GM21529 (cell line): ENCODE measurements around the gene C6orf15.

Experiments used
- ATAC-seq: cut with Tn5 transposase; IDR thresholded peaks from one replicate; pipeline ENCODE4 v1.9.1; 2021; ENCODE audit not compliant: unreplicated experiment

C6orf15 gene

GRCh38 chr6:31131595-31131994 is 19.2 kb upstream of the C6orf15 start:
- ATAC-seq = no peak

- ATAC-seq = no peak
These were observed 18.4 kb upstream of the C6orf15 start for GRCh38 chr6:31130751-31131150.

- ATAC-seq = no peak
These were observed 16.8 kb upstream of the C6orf15 start for GRCh38 chr6:31129130-31129529.

- ATAC-seq = no peak
These were observed 15.8 kb upstream of the C6orf15 start for GRCh38 chr6:31128093-31128676.

DNA sequence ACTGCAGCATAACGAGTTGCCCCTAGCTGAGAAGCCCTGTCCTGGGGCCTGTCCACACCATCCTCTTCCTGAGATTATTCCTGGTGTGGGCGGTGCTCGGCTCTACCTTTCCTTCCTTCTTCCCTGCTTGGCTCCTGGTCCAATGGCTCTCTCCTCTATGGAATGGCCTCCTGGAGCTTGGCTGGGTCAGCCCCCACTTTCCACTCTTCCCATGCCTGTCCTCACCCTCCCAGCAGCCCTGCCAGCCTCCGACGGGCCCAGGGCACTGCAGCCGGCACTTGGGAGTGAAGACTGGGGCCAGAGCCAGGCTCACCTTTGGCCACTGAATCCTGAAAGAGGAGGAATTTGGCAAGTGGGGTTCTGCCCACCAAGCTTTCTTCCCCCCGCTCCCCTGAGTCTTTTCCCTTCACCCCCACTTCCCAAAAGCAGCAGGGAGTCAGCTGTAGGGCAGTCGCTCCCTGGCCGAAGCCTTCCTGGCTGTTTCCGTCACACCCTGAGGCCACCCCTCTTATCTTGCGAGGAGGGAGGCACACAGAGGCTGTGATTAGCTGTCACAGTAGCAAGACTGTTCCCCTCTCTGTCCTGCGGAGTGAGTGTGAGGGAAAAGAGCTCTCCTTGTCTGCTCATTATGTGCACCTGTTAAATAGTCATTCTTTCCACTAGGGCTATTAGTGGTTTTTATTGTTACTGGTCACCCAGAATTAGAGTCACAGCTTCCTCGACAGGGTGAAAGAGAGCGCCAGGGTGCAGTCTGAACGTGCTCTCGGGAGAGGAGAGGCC is 14.2 kb upstream of the C6orf15 start:
- no peak for ATAC-seq

- ATAC-seq = no peak
These were observed 13.4 kb upstream of the C6orf15 start for GRCh38 chr6:31125586-31126363.

- no peak for ATAC-seq
These were observed 12.8 kb upstream of the C6orf15 start for GRCh38 chr6:31125162-31125561.

DNA sequence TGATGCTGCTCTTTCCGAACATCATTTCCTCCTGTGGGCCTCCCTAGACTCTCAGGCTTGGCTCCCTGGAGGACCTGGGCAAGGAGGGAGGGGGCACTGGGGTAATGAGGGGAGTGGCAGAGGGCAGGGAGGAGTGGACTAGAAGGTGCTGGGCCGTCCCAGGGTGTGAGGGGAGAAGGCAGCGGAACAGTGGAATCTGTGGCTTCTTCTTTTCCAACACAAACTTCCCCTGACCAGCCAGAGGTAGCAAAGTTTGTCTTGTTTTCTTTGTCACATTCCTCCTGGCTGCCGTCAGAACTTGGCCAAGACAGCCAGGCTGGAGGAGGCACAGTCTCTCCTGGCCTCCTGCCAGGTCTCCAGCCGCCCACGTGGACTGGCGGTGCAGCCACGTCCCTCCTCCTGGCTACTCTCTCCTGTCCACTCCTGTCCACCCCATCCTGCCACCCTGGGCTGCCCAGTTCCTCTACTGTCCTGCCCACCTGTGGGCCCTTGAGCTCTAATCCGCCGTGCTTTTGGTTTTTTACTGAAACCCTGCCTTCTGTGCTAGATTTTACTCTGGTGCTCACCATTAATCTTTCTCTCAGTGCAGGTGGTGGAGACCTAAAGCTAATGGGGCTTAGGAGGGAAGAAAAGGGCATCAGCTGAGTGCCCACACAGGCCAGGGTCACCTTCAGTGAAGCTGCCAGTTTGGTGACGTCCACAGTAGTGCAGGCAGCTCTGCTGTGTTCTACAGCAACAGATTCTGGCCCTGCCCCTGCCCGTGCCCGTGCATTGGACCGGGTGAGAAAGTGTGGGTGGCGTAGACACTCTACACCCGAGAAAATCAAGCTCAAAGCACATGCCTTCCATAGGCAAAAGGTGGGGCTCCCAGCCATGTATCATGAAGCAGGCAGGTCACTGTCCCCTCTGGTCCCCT is 10.7 kb upstream of the C6orf15 start:
- no peak for ATAC-seq

GRCh38 chr6:31121131-31121790 is 8.9 kb upstream of the C6orf15 start:
- no peak for ATAC-seq

DNA sequence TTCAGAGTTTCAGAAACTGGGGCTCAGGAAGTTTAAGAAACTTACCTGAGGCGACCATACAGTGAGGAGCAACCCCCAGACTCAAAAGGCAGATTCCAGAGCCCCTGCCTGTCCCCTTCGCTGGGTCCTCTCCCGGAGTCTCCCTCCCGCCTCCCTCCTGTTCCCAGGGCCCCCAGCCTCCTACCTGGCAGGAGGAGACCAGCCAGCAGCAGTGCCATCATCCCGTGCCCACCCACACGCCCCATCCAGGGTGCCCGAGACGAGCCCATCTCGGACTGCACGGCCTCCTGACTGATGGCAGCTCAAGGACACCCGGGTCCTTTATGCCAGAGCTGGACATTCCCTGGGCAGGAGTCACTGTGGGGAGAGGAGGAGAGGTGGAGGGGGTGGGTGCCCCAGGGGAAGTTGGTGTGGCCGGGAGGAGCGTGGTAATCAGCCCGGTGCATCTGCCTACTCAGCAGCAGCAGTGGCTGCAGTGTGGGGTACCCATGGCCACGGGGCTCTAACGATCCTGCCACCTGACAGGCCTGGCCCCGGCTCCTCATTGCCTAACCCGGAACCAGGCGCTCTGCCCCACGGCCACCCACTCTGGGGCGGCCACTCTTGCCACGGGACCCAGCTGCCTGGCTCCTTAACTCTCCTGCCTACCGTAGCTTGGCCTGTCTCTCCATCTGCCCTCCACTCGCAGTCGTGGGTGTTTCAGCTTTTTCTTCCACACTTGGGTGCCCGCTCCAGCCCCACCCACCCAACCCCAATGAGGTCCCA is 8.0 kb upstream of the C6orf15 start, which contains the start of gene CDSN:
Gene CDSN, minus strand, starts transcription at position 296 of the 765 bp plus-strand sequence. Its CDS starts 27 bp downstream, at position 269.
- no peak for ATAC-seq

DNA sequence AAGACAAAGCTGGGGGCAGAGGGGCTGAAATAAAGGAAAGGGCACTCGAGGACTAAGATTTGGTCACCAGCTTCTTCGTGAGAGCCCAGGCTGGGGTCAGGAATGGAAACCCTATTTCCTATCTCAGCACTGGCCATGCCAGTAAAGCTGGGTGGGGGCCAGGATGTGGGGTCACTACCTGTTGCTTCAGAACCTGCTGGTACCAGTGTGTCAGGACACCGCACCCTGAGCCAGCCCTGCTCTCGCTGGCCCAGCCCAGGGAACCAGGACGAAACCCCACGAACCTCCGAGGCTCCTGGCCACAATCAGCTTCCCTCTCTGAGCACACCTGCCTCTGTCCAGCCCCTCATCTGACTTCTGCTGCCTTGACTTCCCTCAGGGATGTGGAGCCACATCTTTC is 5.8 kb upstream of the C6orf15 start:
- ATAC-seq = no peak

GRCh38 chr6:31116661-31117385 is 4.4 kb upstream of the C6orf15 start:
- ATAC-seq = no peak

- ATAC-seq = no peak
These were observed 3.7 kb upstream of the C6orf15 start for GRCh38 chr6:31115941-31116560.

DNA sequence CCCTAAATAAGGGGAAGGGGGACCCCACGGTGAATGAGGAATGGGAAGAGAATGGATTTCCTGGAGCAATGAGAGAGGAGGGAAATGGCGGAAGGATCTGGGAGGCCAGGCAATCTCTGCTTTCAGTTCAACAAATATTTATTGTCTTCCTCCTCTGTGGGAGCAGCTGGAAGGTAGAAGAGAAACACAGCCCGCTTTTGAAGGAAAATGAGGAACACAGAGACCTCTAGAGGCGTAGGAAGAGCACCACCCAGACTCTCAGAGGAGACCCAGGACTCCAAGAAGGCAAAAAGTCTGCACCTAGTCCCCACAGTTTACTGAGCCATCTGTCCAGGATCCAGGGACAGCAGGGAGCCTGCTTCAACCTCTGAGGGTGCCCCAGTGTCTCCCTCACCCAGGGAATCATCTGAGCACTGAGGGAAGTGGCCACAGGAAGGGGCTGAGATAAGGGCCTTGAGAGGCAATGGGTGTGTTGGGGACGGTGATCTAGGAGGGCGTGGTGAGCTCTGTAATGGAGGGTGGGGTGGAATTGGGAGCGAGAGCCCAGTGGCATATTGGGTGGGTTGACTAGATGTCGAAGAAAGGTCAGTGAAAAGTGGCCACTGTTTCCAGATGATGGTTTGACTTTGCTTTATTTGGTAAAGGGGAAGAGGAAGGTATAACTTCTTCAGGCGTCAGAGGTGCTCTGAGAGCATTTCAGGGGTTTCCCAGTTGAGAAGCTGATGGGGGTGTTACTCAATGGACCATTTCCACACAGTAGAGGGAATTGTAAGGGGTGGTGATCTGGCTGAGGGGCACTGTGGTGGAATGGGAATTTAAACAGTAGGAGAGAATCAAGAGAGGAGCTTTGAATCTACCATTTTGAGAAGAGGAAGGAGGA is 2.8 kb upstream of the C6orf15 start:
- no peak for ATAC-seq

- ATAC-seq = no peak
These were observed 2.1 kb upstream of the C6orf15 start, which contains the start of gene PSORS1C1 for GRCh38 chr6:31114541-31114878. PSORS1C1 (plus strand) TSS chr6:31114800; CDS start chr6:31129633, 14,833 bp downstream.

GRCh38 chr6:31113861-31114540 is 1.6 kb upstream of the C6orf15 start:
- no peak for ATAC-seq

- no peak for ATAC-seq
These were observed 663 bp downstream of the C6orf15 start for GRCh38 chr6:31111712-31112111.
